CD4-positive, alpha-beta T cell (primary cell): ENCODE measurements around the gene OR5A2. TPM values are rescaled to one million over a fixed set of nuclear protein-coding genes. Genes with fewer than 3 reads are reported as not detected.

Experiments
- ATAC-seq: fragments of 200-7000 bp; cut with Tn5 transposase; one replicate; pipeline ENCODE4 v1.10.0; 2022; ENCODE audit warnings: mild to moderate bottlenecking; ENCODE audit not compliant: poor library complexity
- CTCF ChIA-PET: fragments of 350-600 bp; sonication (Branson Sonifier 250); formaldehyde crosslinking; loops from one replicate; lab custom pipeline; 2021; ENCODE audit warnings: antibody characterized with exemption, inconsistent platforms; lab: Charles Lee
- POLR2A ChIA-PET: fragments of 350-600 bp; sonication (Branson Sonifier 250); formaldehyde crosslinking; loops from one replicate; lab custom pipeline; 2021; ENCODE audit warnings: antibody characterized with exemption, inconsistent platforms; lab: Charles Lee
- DNase-seq, 14 experiments: peaks; one replicate each; pipeline ENCODE4 v3.0.0-alpha.2; 2013 to 2020; ENCODE audit warnings: mixed read lengths in 2 of 14
- H3K27ac ChIP-seq, 2 donors: one replicate each; pipeline versions ENCODE4 v1.5.1 to v1.7.0; 2013; ENCODE audit warnings: low read length in 2 of 2, low read depth in 1 of 2, mild to moderate bottlenecking in 1 of 2
- H3K27me3 ChIP-seq, 2 experiments: 1 replicate in 1 of 2; 2 replicates in 1 of 2; pipeline versions ENCODE4 v1.6.1 to v1.7.0; 2013; ENCODE audit warnings: low read length in 2 of 2, control low read depth in 1 of 2, mild to moderate bottlenecking in 1 of 2, moderate library complexity in 1 of 2; ENCODE audit not compliant: insufficient read depth in 2 of 2, control insufficient read depth in 1 of 2
- H3K36me3 ChIP-seq: one replicate; pipeline ENCODE4 v1.6.1; 2013; ENCODE audit warnings: low read length, control low read depth; ENCODE audit not compliant: insufficient read depth
- H3K4me1 ChIP-seq: one replicate; pipeline ENCODE4 v1.6.1; 2013; ENCODE audit warnings: low read length, control low read depth; ENCODE audit not compliant: insufficient read depth
- H3K4me3 ChIP-seq: one replicate; pipeline ENCODE4 v1.5.1; 2013; ENCODE audit warnings: mild to moderate bottlenecking, low read length, moderate library complexity
- H3K9me3 ChIP-seq, 2 experiments: 1 replicate in 1 of 2; 2 replicates in 1 of 2; pipeline versions ENCODE4 v1.6.1 to v1.7.0; 2013; ENCODE audit warnings: low read length in 2 of 2, mild to moderate bottlenecking in 2 of 2, control low read depth in 1 of 2, moderate library complexity in 1 of 2; ENCODE audit not compliant: control insufficient read depth in 1 of 2, insufficient read depth in 1 of 2
- H3K27ac Mint-ChIP-seq: one replicate; pipeline ENCODE4 v1.8.0; 2020; ENCODE audit warnings: mixed read lengths
- H3K27me3 Mint-ChIP-seq: one replicate; pipeline ENCODE4 v1.8.0; 2021; ENCODE audit warnings: mixed read lengths
- H3K36me3 Mint-ChIP-seq: one replicate; pipeline ENCODE4 v1.8.0; 2021; ENCODE audit warnings: low read depth, mixed read lengths
- H3K4me1 Mint-ChIP-seq: one replicate; pipeline ENCODE4 v1.8.0; 2021; ENCODE audit warnings: low read depth, mixed read lengths
- H3K4me3 Mint-ChIP-seq: one replicate; pipeline ENCODE4 v1.8.0; 2020; ENCODE audit warnings: mild to moderate bottlenecking, mixed read lengths
- H3K9me3 Mint-ChIP-seq: one replicate; pipeline ENCODE4 v1.8.0; 2020; ENCODE audit warnings: mixed read lengths
- CTCF ChIP-seq: fragments of 200-600 bp; IDR thresholded peaks from one replicate; pipeline ENCODE4 v1.8.0; 2022; ENCODE audit warnings: antibody characterized with exemption, mild to moderate bottlenecking
- intact Hi-C, 2 experiments: fragments of 100-400 bp; cut with DNase I in 1 of 2; cut with micrococcal nuclease in 1 of 2; formaldehyde crosslinking; loops; one replicate each; pipeline versions ENCODE4 v1.15.1 to v1.9.0; 2023 to 2025; cut with DNase I, micrococcal nuclease
- total RNA-seq, 174 experiments: library from RNA in 2 of 174; stranded (reverse) in 2 of 174; gene quantifications; one replicate each; pipeline ENCODE4 v1.2.3 and lab custom pipeline; 2021 to 2026

OR5A2 gene
- total RNA-seq, 2 experiments from 2014 or later = not detected

- no peak overlapping the region for H3K27ac ChIP-seq
- ATAC-seq (no peak), DNase-seq (no peak)
- H3K27me3 ChIP-seq = no peaks in the 10 kb centered on the region
- Mint-ChIP-seq H3K36me3 (no peaks in the 10 kb centered on the region), H3K4me1 (no peaks in the 10 kb centered on the region), H3K27me3 (no peaks in the 10 kb centered on the region), H3K9me3 (peaks cover 7% of the 10 kb centered on the region), H3K27ac (no peak overlapping the region), H3K4me3 (no peak overlapping the region)
- ChIA-PET CTCF (no interaction called here), POLR2A (no interaction called here)
- peaks cover 0 to 8% of the 10 kb centered on the region in 2 experiments for H3K9me3 ChIP-seq
- no peaks in the 10 kb centered on the region for H3K36me3 ChIP-seq
- TF ChIP-seq CTCF = no peak
- no peaks in the 10 kb centered on the region for H3K4me1 ChIP-seq
- intact Hi-C loops = no loop called here
- H3K4me3 ChIP-seq = no peak overlapping the region
Measured at GRCh38 chr11:59403546-59403945, 22.7 kb downstream of the OR5A2 start.

- Mint-ChIP-seq H3K27me3 (no peaks in the 10 kb centered on the region), H3K4me1 (no peaks in the 10 kb centered on the region), H3K4me3 (no peak overlapping the region), H3K27ac (no peak overlapping the region), H3K9me3 (peaks cover 4% of the 10 kb centered on the region), H3K36me3 (no peaks in the 10 kb centered on the region)
- POLR2A ChIA-PET = no interaction called here
- no peak for TF ChIP-seq CTCF
- ATAC-seq (no peak), DNase-seq (no peak)
- H3K36me3 ChIP-seq = no peaks in the 10 kb centered on the region
- intact Hi-C loops = no loop called here
- no peaks in the 10 kb centered on the region for H3K4me1 ChIP-seq
- no peak overlapping the region for H3K4me3 ChIP-seq
- H3K27me3 ChIP-seq = no peaks in the 10 kb centered on the region
- H3K9me3 ChIP-seq = peaks cover 0 to 8% of the 10 kb centered on the region in 2 experiments
- no peak overlapping the region for H3K27ac ChIP-seq
- CTCF ChIA-PET = no interaction called here
Measured at GRCh38 chr11:59401262-59401552, 25.0 kb downstream of the OR5A2 start.

DNA sequence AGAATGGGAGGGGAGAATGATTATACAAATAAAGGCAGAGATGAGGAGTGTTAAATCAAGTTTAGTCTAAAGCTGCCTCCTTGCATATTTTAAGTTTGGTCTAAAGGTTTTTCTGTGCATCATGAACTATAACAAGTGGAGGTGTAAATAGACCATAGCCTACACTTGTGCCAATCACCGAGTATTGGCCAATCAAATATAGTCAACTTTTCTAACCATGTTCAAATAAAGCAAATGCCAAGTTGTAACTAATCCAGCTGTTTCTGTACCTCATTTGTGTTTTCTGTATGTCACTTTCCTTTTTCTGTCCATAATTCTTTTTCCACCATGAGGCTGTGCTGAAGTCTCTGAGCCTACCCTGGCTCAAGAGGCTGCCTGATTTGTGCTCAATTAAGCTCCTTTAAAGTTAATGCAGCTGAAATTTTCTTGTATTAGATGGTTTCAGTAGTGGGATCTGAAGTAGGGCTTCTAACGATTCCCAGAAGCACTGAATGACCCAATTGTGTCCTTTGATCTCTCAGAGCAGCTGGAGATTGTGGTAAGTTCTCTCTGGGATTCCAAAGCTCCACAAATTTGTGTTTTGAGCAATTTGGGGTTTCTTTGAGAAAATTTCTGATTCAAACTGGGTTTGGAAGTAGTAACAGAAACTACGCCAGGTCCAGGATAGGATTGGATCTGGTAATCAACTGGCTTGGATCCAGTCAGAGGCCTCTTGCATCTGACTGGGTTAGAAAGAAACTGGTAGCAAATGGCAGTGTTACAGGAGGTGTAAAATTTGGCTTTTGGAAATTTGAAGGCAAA lies 25.6 kb downstream of the OR5A2 start:
- intact Hi-C loops = no loop called here
- DNase-seq (no peak), ATAC-seq (no peak)
- H3K36me3 ChIP-seq = no peaks in the 10 kb centered on the region
- TF ChIP-seq CTCF = no peak
- CTCF ChIA-PET = no interaction called here
- Mint-ChIP-seq H3K4me3 (no peak overlapping the region), H3K9me3 (peaks cover 4% of the 10 kb centered on the region), H3K4me1 (no peaks in the 10 kb centered on the region), H3K27me3 (no peaks in the 10 kb centered on the region), H3K27ac (no peak overlapping the region), H3K36me3 (no peaks in the 10 kb centered on the region)
- POLR2A ChIA-PET = no interaction called here
- H3K4me3 ChIP-seq = no peak overlapping the region
- no peaks in the 10 kb centered on the region for H3K27me3 ChIP-seq
- no peak overlapping the region for H3K27ac ChIP-seq
- no peaks in the 10 kb centered on the region for H3K4me1 ChIP-seq
- H3K9me3 ChIP-seq = peaks cover 0 to 8% of the 10 kb centered on the region in 2 experiments
